Measurements from ENCODE around the gene LRRC23. TPM values are rescaled to one million over a fixed set of nuclear protein-coding genes. Genes with fewer than 3 reads are reported as not detected.

Gene LRRC23, protein sequence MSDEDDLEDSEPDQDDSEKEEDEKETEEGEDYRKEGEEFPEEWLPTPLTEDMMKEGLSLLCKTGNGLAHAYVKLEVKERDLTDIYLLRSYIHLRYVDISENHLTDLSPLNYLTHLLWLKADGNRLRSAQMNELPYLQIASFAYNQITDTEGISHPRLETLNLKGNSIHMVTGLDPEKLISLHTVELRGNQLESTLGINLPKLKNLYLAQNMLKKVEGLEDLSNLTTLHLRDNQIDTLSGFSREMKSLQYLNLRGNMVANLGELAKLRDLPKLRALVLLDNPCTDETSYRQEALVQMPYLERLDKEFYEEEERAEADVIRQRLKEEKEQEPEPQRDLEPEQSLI
- 1 to 10 TPM; 3.6 to 8.2 (median 4.7) TPM for polyA plus RNA-seq
- long read RNA-seq, donor 1, partial matches to known transcripts = 58 of 92 reads
- long read RNA-seq, donor 1, other reads (novel, unspliced or antisense) = 31 of 92 reads
- long read RNA-seq, donor 2, partial matches to known transcripts = 0 of 1 reads
- long read RNA-seq, donor 2, other reads (novel, unspliced or antisense) = 0 of 1 reads
- long read RNA-seq, donor 3, partial matches to known transcripts = 0 of 1 reads
- long read RNA-seq, donor 3, other reads (novel, unspliced or antisense) = 0 of 1 reads
- long read RNA-seq, donor 4 = 0 reads
- long read RNA-seq, donor 5, partial matches to known transcripts = 0 of 1 reads
- long read RNA-seq, donor 5, other reads (novel, unspliced or antisense) = 0 of 1 reads
- long read RNA-seq, donor 6, partial matches to known transcripts = 0 of 1 reads
- long read RNA-seq, donor 6, other reads (novel, unspliced or antisense) = 0 of 1 reads
- long read RNA-seq, donor 7 = 0 reads
- long read RNA-seq, donor 8 = 0 reads
- long read RNA-seq, donor 9 = 0 reads
- long read RNA-seq, donor 10, partial matches to known transcripts = 0 of 1 reads
- long read RNA-seq, donor 10, other reads (novel, unspliced or antisense) = 0 of 1 reads

DNA sequence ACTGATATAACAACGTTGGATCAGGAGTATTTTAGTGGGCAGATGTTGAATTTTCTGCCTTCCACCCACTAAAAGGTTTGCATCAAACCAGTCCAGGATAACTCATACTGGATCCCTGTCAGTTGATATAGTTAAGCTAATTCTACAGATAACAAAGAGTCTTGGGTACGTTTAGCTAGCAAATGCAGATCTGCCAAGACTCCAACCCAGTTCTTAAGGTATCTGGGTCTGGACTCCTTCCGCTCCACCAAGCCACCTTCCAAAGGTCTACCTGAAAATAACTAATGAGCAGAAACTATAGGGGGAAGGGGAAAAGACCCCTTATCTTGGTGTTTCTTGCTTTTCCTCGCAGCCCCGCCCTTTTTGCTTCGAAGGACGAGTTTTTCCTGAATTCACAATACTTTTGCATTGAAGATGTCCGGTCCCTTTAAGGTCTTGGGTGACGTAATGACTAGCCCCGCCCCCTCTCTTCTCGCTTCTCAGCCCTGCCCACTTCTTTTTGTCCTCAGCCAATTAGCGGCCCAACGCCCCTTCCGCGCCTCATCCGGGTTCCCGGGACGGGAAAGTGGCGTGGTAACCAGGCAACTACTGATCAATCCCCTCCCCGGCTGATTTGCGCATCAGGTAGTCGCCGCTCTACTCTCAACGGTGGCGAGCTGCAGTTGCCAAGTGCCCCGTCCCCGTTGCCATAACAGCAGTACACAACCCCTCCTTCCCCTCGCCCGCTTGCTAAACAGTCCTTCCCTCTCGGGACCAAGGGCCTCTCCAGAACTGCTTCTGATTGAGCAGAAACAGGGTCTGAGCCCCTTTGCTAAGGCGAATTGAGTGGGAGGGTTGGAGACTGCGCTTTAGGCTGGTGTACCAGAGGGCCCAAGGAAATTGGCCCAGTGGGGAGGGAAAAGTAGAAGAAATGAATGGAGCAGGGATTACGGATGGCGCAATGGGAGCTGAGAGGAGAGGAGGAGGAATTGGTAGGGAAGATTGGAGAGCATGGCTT, at the start of gene LRRC23:
LRRC23 (plus strand) TSS at position 543 of the 997 bp plus-strand sequence. CDS start 812 bp downstream, outside the sequence.
- H3K4me3 ChIP-seq (ENCODE audit: low read depth in 1 of 3, low read length in 3 of 3) = peak within 1 kb of the TSS; percentile 32 to 58 (median 52)
- FAIRE-seq (no peak), DNase-seq (peak; percentile 98)
- no peaks in the 10 kb centered on the region for H3K27me3 ChIP-seq (ENCODE audit: control insufficient read depth in 3 of 3, insufficient read depth in 3 of 3, low read length in 3 of 3)
- 4 to 6% (median 5%) methylated on average over 34 of the region's 34 CpGs for WGBS, 3 donors
- H3K27ac ChIP-seq (ENCODE audit: low read depth in 1 of 3, low read length in 2 of 3) = peak within 1 kb of the TSS; percentile 5 to 49 (median 30)
- peaks cover 0 to 22% (median 0%) of the 10 kb centered on the region in 3 donors for H3K4me1 ChIP-seq (ENCODE audit: control insufficient read depth in 3 of 3, insufficient read depth in 2 of 3, low read depth in 1 of 3, low read length in 2 of 3)
- H3K9me3 ChIP-seq (ENCODE audit: control insufficient read depth in 2 of 2, insufficient read depth in 1 of 2, low read depth in 1 of 2, low read length in 1 of 2) = no peaks in the 10 kb centered on the region
- peaks cover 0 to 7% (median 0%) of the 10 kb centered on the region in 3 donors for H3K36me3 ChIP-seq (ENCODE audit: control insufficient read depth in 3 of 3, insufficient read depth in 2 of 3, low read depth in 1 of 3, low read length in 3 of 3)

DNA sequence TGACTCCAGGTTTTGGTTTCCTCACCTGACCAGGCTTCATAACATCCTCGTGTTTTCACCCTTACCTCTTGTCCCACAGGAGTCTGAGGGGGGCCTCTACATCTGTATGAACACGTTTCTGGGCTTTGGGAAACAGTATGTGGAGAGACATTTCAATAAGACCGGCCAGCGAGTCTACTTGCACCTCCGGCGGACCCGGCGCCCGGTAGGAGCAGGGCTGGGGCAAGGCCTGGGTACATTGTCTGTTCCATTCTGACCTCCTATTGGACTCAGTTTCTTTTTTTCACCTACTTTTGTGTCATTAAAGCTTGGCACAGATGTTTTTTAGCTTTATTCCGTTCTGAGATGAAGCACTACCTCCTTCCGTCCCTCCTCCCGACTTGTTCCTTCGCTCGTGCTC, 49.3 kb upstream of the LRRC23 start:
- Histone ChIP-seq H3K27me3 (ENCODE audit: control insufficient read depth in 3 of 3, insufficient read depth in 3 of 3, low read length in 3 of 3) (no peaks in the 10 kb centered on the region), H3K4me3 (ENCODE audit: low read depth in 1 of 3, low read length in 3 of 3) (no peak overlapping the region), H3K36me3 (ENCODE audit: control insufficient read depth in 3 of 3, insufficient read depth in 2 of 3, low read depth in 1 of 3, low read length in 3 of 3) (peaks cover 12 to 56% (median 12%) of the 10 kb centered on the region in 3 donors), H3K27ac (ENCODE audit: low read depth in 1 of 3, low read length in 2 of 3) (no peak overlapping the region), H3K9me3 (ENCODE audit: control insufficient read depth in 2 of 2, insufficient read depth in 1 of 2, low read depth in 1 of 2, low read length in 1 of 2) (no peaks in the 10 kb centered on the region), H3K4me1 (ENCODE audit: control insufficient read depth in 3 of 3, insufficient read depth in 2 of 3, low read depth in 1 of 3, low read length in 2 of 3) (peaks cover 0 to 17% (median 5%) of the 10 kb centered on the region in 3 donors)
- WGBS, 3 donors = 92 to 95% (median 93%) methylated on average over 14 of the region's 14 CpGs
- no peak for FAIRE-seq
- no peak for DNase-seq

DNA sequence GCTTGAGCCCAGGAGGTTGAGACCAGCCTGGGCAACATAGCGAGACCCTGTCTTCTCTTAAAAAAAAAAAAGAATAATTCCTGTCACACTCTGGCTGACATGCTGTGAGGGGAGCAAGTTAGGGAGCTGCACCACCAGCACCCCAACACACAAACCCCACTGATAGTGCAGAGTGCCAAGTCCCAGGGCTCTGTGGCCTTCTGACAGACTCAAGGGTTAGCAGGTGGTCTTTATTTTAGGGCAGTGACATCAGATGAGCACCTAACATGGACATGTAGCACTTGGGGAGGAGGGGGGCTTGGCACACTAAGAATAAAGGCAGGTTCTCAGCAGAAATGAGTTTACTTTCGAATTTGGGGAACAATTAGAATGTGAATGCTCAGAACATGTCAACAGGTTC, 45.8 kb upstream of the LRRC23 start:
- FAIRE-seq = no peak
- WGBS, 3 donors = 94 to 100% (median 95%) methylated on average over 2 of the region's 2 CpGs
- Histone ChIP-seq H3K36me3 (ENCODE audit: control insufficient read depth in 3 of 3, insufficient read depth in 2 of 3, low read depth in 1 of 3, low read length in 3 of 3) (peaks cover 18 to 86% (median 24%) of the 10 kb centered on the region in 3 donors), H3K4me3 (ENCODE audit: low read depth in 1 of 3, low read length in 3 of 3) (no peak overlapping the region), H3K27ac (ENCODE audit: low read depth in 1 of 3, low read length in 2 of 3) (no peak overlapping the region), H3K27me3 (ENCODE audit: control insufficient read depth in 3 of 3, insufficient read depth in 3 of 3, low read length in 3 of 3) (no peaks in the 10 kb centered on the region), H3K9me3 (ENCODE audit: control insufficient read depth in 2 of 2, insufficient read depth in 1 of 2, low read depth in 1 of 2, low read length in 1 of 2) (no peaks in the 10 kb centered on the region), H3K4me1 (ENCODE audit: control insufficient read depth in 3 of 3, insufficient read depth in 2 of 3, low read depth in 1 of 3, low read length in 2 of 3) (peaks cover 0 to 2% (median 0%) of the 10 kb centered on the region in 3 donors)
- DNase-seq = no peak

DNA sequence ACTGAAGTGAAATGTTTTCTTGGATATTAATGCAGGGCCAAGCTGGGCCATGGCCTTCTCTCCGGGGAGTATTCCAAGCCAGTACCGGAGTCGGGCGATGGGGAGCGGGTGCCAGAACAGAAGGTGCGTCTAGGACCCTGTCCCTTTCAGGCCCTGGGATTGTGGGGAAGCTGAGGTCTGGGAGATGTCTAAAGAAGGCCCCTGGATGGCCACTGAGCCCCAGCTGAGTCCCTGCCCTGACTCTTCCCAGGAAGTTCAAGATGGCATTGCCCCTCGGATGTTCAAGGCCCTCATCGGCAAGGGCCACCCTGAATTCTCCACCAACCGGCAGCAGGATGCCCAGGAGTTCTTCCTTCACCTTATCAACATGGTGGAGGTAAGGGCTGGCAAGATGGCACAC, 44.5 kb upstream of the LRRC23 start:
- Histone ChIP-seq H3K27ac (ENCODE audit: low read depth in 1 of 3, low read length in 2 of 3) (no peak overlapping the region), H3K27me3 (ENCODE audit: control insufficient read depth in 3 of 3, insufficient read depth in 3 of 3, low read length in 3 of 3) (no peaks in the 10 kb centered on the region), H3K36me3 (ENCODE audit: control insufficient read depth in 3 of 3, insufficient read depth in 2 of 3, low read depth in 1 of 3, low read length in 3 of 3) (peaks cover 23 to 91% (median 27%) of the 10 kb centered on the region in 3 donors), H3K4me1 (ENCODE audit: control insufficient read depth in 3 of 3, insufficient read depth in 2 of 3, low read depth in 1 of 3, low read length in 2 of 3) (no peaks in the 10 kb centered on the region), H3K9me3 (ENCODE audit: control insufficient read depth in 2 of 2, insufficient read depth in 1 of 2, low read depth in 1 of 2, low read length in 1 of 2) (no peaks in the 10 kb centered on the region), H3K4me3 (ENCODE audit: low read depth in 1 of 3, low read length in 3 of 3) (no peak overlapping the region)
- FAIRE-seq (no peak), DNase-seq (no peak)
- 94 to 97% (median 96%) methylated on average over 9 of the region's 9 CpGs for WGBS, 3 donors

DNA sequence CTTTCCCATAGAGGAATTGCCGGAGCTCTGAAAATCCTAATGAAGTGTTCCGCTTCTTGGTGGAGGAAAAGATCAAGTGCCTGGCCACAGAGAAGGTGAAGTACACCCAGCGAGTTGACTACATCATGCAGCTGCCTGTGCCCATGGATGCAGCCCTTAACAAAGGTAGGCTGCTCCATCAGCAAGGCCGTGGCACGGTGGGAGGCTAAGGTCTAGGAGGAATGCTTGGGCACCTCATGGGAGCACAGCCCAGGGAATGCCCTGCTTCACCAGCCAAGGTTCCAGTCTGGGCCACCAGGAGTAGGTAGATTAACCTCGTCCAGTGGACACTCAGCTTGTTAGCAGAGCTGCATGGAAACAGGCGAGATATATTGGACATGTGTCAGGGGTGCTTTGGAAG, 43.7 kb upstream of the LRRC23 start:
- DNase-seq (no peak), FAIRE-seq (no peak)
- 94 to 98% (median 96%) methylated on average over 7 of the region's 7 CpGs for WGBS, 3 donors

DNA sequence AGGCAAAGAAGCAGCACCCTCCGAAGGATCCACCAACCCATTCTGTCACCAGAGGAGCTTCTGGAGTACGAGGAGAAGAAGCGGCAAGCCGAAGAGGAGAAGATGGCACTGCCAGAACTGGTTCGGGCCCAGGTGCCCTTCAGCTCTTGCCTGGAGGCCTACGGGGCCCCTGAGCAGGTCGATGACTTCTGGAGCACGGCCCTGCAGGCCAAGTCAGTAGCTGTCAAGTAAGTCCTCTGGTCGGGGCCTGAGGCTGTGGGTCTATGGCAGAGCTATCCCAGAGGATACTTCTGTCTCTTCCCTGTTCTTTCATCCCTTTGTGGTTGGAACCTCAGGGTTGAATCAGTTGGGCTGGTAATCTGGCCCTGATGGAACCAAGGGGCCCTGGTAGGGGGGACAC, 43.2 kb upstream of the LRRC23 start:
- H3K36me3 ChIP-seq (ENCODE audit: control insufficient read depth in 3 of 3, insufficient read depth in 2 of 3, low read depth in 1 of 3, low read length in 3 of 3) = peaks cover 23 to 92% (median 25%) of the 10 kb centered on the region in 3 donors
- 94 to 96% (median 94%) methylated on average over 9 of the region's 9 CpGs for WGBS, 3 donors
- no peak for FAIRE-seq
- no peak overlapping the region for H3K27ac ChIP-seq (ENCODE audit: low read depth in 1 of 3, low read length in 2 of 3)
- no peaks in the 10 kb centered on the region for H3K9me3 ChIP-seq (ENCODE audit: control insufficient read depth in 2 of 2, insufficient read depth in 1 of 2, low read depth in 1 of 2, low read length in 1 of 2)
- H3K27me3 ChIP-seq (ENCODE audit: control insufficient read depth in 3 of 3, insufficient read depth in 3 of 3, low read length in 3 of 3) = no peaks in the 10 kb centered on the region
- H3K4me3 ChIP-seq (ENCODE audit: low read depth in 1 of 3, low read length in 3 of 3) = no peak overlapping the region
- no peaks in the 10 kb centered on the region for H3K4me1 ChIP-seq (ENCODE audit: control insufficient read depth in 3 of 3, insufficient read depth in 2 of 3, low read depth in 1 of 3, low read length in 2 of 3)
- no peak for DNase-seq

More for the DNA sequence above, 43.7 kb upstream of the LRRC23 start:
- Histone ChIP-seq H3K27ac (ENCODE audit: low read depth in 1 of 3, low read length in 2 of 3) (no peak overlapping the region), H3K4me1 (ENCODE audit: control insufficient read depth in 3 of 3, insufficient read depth in 2 of 3, low read depth in 1 of 3, low read length in 2 of 3) (no peaks in the 10 kb centered on the region), H3K4me3 (ENCODE audit: low read depth in 1 of 3, low read length in 3 of 3) (no peak overlapping the region), H3K36me3 (ENCODE audit: control insufficient read depth in 3 of 3, insufficient read depth in 2 of 3, low read depth in 1 of 3, low read length in 3 of 3) (peaks cover 23 to 92% (median 25%) of the 10 kb centered on the region in 3 donors), H3K9me3 (ENCODE audit: control insufficient read depth in 2 of 2, insufficient read depth in 1 of 2, low read depth in 1 of 2, low read length in 1 of 2) (no peaks in the 10 kb centered on the region), H3K27me3 (ENCODE audit: control insufficient read depth in 3 of 3, insufficient read depth in 3 of 3, low read length in 3 of 3) (no peaks in the 10 kb centered on the region)

DNA sequence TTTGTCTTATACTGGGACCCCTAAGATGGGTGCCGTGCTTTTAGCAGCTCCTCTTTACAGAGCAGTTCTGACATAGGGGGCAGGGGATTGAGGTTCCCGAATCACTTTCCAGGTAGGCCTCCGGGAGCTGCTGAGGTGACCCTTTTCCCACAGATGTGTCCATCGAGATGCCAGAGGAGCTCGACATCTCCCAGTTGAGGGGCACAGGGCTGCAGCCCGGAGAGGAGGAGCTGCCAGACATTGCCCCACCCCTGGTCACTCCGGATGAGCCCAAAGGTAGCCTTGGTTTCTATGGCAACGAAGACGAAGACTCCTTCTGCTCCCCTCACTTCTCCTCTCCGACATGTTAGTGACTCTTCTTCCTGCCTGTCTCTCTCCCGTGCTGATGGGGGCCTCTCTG, 41.6 kb upstream of the LRRC23 start:
- Histone ChIP-seq H3K36me3 (ENCODE audit: control insufficient read depth in 3 of 3, insufficient read depth in 2 of 3, low read depth in 1 of 3, low read length in 3 of 3) (peaks cover 19 to 82% (median 23%) of the 10 kb centered on the region in 3 donors), H3K27me3 (ENCODE audit: control insufficient read depth in 3 of 3, insufficient read depth in 3 of 3, low read length in 3 of 3) (no peaks in the 10 kb centered on the region), H3K4me3 (ENCODE audit: low read depth in 1 of 3, low read length in 3 of 3) (no peak overlapping the region), H3K27ac (ENCODE audit: low read depth in 1 of 3, low read length in 2 of 3) (no peak overlapping the region), H3K4me1 (ENCODE audit: control insufficient read depth in 3 of 3, insufficient read depth in 2 of 3, low read depth in 1 of 3, low read length in 2 of 3) (peaks cover 0 to 6% (median 0%) of the 10 kb centered on the region in 3 donors), H3K9me3 (ENCODE audit: control insufficient read depth in 2 of 2, insufficient read depth in 1 of 2, low read depth in 1 of 2, low read length in 1 of 2) (no peaks in the 10 kb centered on the region)
- 89 to 96% (median 90%) methylated on average over 11 of the region's 11 CpGs for WGBS, 3 donors
- FAIRE-seq (no peak), DNase-seq (no peak)
